Transverse colon (tissue), 4 donors: Measurements from ENCODE around the gene MPDZ. TPM values are rescaled to one million over a fixed set of nuclear protein-coding genes. Genes with fewer than 3 reads are reported as not detected.

Source experiments
- DNase-seq: peaks from one replicate; pipeline ENCODE4 v3.0.0-alpha.2; 2019
- H3K27ac ChIP-seq, 4 donors: fragments of 200-600 bp; sonication (generic); 2 replicates each; pipeline ENCODE4 v1.5.1; 2016 to 2018; ENCODE audit warnings: inconsistent platforms in 4 of 4
- H3K27me3 ChIP-seq: fragments of 200-600 bp; sonication (generic); 2 replicates; pipeline ENCODE4 v1.5.1; 2017; ENCODE audit warnings: inconsistent platforms
- H3K36me3 ChIP-seq, 4 donors: fragments of 200-600 bp; sonication (generic); 2 replicates each; pipeline ENCODE4 v1.5.1; 2017 to 2019; ENCODE audit warnings: inconsistent platforms in 4 of 4
- H3K4me1 ChIP-seq, 4 donors: fragments of 200-600 bp; sonication (generic); 2 replicates each; pipeline ENCODE4 v1.5.1; 2017 to 2020; ENCODE audit warnings: inconsistent platforms in 4 of 4
- H3K4me3 ChIP-seq, 4 donors: fragments of 200-600 bp; sonication (generic); 1 replicate in 1 of 4; 2 replicates in 3 of 4; pipeline versions ENCODE4 v1.5.1 to v1.6.1; 2017 to 2019; ENCODE audit warnings: inconsistent platforms in 4 of 4
- H3K9me3 ChIP-seq, 2 donors: fragments of 200-600 bp; sonication (generic); 2 replicates each; pipeline ENCODE4 v1.5.1; 2017 to 2019; ENCODE audit warnings: inconsistent platforms in 2 of 2
- CTCF ChIP-seq, 5 experiments: fragments of 200-600 bp in 3 of 5; fragments of 450-650 bp in 2 of 5; sonication (generic) in 3 of 5; IDR thresholded peaks; 1 replicate in 2 of 5; 2 replicates in 3 of 5; pipeline ENCODE4 v1.5.1; 2016 to 2017; ENCODE audit warnings: antibody characterized with exemption in 5 of 5, inconsistent platforms in 3 of 5, mild to moderate bottlenecking in 2 of 5, moderate library complexity in 1 of 5
- EP300 ChIP-seq: sonication (generic); formaldehyde crosslinking; IDR thresholded peaks from one replicate; pipeline ENCODE4 v1.6.1; 2017; ENCODE audit warnings: antibody characterized with exemption, low read depth
- POLR2A ChIP-seq: fragments of 450-650 bp; IDR thresholded peaks from one replicate; pipeline ENCODE4 v1.6.1; 2016; ENCODE audit warnings: antibody characterized with exemption, mild to moderate bottlenecking, moderate library complexity
- POLR2AphosphoS5 ChIP-seq, 3 donors: sonication (generic); formaldehyde crosslinking; IDR thresholded peaks; one replicate each; pipeline ENCODE4 v1.6.1; 2016; ENCODE audit warnings: antibody characterized with exemption in 3 of 3
- WGBS, 2 donors: methylation state at CpG; one replicate each; pipeline ENCODE4 v1.1.5; 2018; ENCODE audit warnings: low coverage in 1 of 2; 5-methylcytosine and 5-hydroxymethylcytosine counted together
- in situ Hi-C, 4 donors: fragments of 200-750 bp; cut with MboI; loops; one replicate each; pipeline versions ENCODE4 v1.15.0 to v1.15.1; 2017; ENCODE audit warnings: low sequenced_read_pairs in 3 of 4, low pct_ligation_motif_present in 1 of 4, low pct_unique_long_range_greater_than_20kb in 1 of 4
- intact Hi-C: fragments of 100-400 bp; cut with DNase I; formaldehyde crosslinking; loops from one replicate; pipeline ENCODE4 v1.15.1; 2023; ENCODE audit warnings: low total_unique reads
- total RNA-seq, 4 donors: library from RNA; depleted of rRNA; stranded (reverse); fragments of >200 nt; gene quantifications; one replicate each; pipeline ENCODE4 v1.1.0, GENCODE V29; 2016

MPDZ gene
- total RNA-seq, 4 donors from 2014 or later, result 9.7 to 62.1 (median 14.5) TPM

GRCh38 chr9:13292158-13292557 lies 12.7 kb upstream of the MPDZ start:
- H3K27me3 ChIP-seq, result no peaks in the 10 kb centered on the region
- no peak for DNase-seq
- no peaks in the 10 kb centered on the region for H3K9me3 ChIP-seq
- no peak overlapping the region for H3K4me3 ChIP-seq
- no peaks in the 10 kb centered on the region for H3K4me1 ChIP-seq
- TF ChIP-seq POLR2A (no peak), EP300 (no peak), CTCF (IDR thresholded peaks at IDR 0.05) (no peak), POLR2AphosphoS5 (IDR thresholded peaks at IDR 0.05) (no peak)
- in situ Hi-C loops (no loop called here), intact Hi-C loops (no loop called here)
- no peaks in the 10 kb centered on the region for H3K36me3 ChIP-seq
- 82 to 91% methylated on average over 3 of the region's 3 CpGs for WGBS, 2 donors
- no peak overlapping the region for H3K27ac ChIP-seq

GRCh38 chr9:13291718-13292117 lies 12.2 kb upstream of the MPDZ start:
- no peak for TF ChIP-seq EP300
- TF ChIP-seq CTCF (IDR thresholded peaks at IDR 0.05), result no peak
- TF ChIP-seq POLR2AphosphoS5 (IDR thresholded peaks at IDR 0.05), result no peak
- TF ChIP-seq POLR2A, result no peak
- Histone ChIP-seq H3K4me3 (no peak overlapping the region), H3K9me3 (no peaks in the 10 kb centered on the region), H3K36me3 (no peaks in the 10 kb centered on the region), H3K27me3 (no peaks in the 10 kb centered on the region), H3K27ac (no peak overlapping the region), H3K4me1 (no peaks in the 10 kb centered on the region)
- intact Hi-C loops, result no loop called here
- no peak for DNase-seq
- in situ Hi-C loops, result no loop called here
- 71 to 79% methylated on average over 1 of the region's 1 CpG for WGBS, 2 donors

- intact Hi-C loops (no loop called here), in situ Hi-C loops (no loop called here)
- DNase-seq, result no peak
- Histone ChIP-seq H3K4me1 (peaks cover 0 to 4% (median 0%) of the 10 kb centered on the region in 4 donors), H3K4me3 (no peak overlapping the region), H3K9me3 (no peaks in the 10 kb centered on the region), H3K36me3 (no peaks in the 10 kb centered on the region), H3K27me3 (peaks cover 11% of the 10 kb centered on the region), H3K27ac (no peak overlapping the region)
- no peak for TF ChIP-seq POLR2A
- TF ChIP-seq EP300, result no peak
- no peak for TF ChIP-seq CTCF (IDR thresholded peaks at IDR 0.05)
- no peak for TF ChIP-seq POLR2AphosphoS5 (IDR thresholded peaks at IDR 0.05)
- 59 to 78% methylated on average over 3 of the region's 3 CpGs for WGBS, 2 donors
These were observed 4.5 kb upstream of the MPDZ start for GRCh38 chr9:13284011-13284410.

GRCh38 chr9:13282998-13283397 lies 3.5 kb upstream of the MPDZ start:
- no peak for DNase-seq
- Histone ChIP-seq H3K36me3 (no peaks in the 10 kb centered on the region), H3K27me3 (peaks cover 20% of the 10 kb centered on the region), H3K4me3 (no peak overlapping the region), H3K9me3 (no peaks in the 10 kb centered on the region), H3K27ac (no peak overlapping the region), H3K4me1 (peaks cover 0 to 4% (median 0%) of the 10 kb centered on the region in 4 donors)
- no peak for TF ChIP-seq POLR2A
- TF ChIP-seq EP300, result no peak
- TF ChIP-seq CTCF (IDR thresholded peaks at IDR 0.05), result no peak
- TF ChIP-seq POLR2AphosphoS5 (IDR thresholded peaks at IDR 0.05), result no peak
- in situ Hi-C loops (no loop called here), intact Hi-C loops (no loop called here)
